Peyer's patch (tissue), 4 donors: ENCODE data around the gene TMEM127.

ENCODE experiments used
- POLR2A ChIP-seq, 2 donors: fragments of 450-650 bp; IDR thresholded peaks; one replicate each; pipeline ENCODE4 v1.5.1; 2017; ENCODE audit warnings: antibody characterized with exemption in 2 of 2, mild to moderate bottlenecking in 2 of 2, moderate library complexity in 2 of 2
- TF ChIP-seq, protein P1 (sequence below), 6 experiments: fragments of 450-650 bp in 4 of 6; fragments of 200-600 bp in 2 of 6; sonication (generic) in 1 of 6; IDR thresholded peaks; one replicate each; pipeline ENCODE4 v1.5.1; 2017 to 2019; ENCODE audit warnings: antibody characterized with exemption in 6 of 6, mild to moderate bottlenecking in 3 of 6, moderate library complexity in 1 of 6

DNA sequence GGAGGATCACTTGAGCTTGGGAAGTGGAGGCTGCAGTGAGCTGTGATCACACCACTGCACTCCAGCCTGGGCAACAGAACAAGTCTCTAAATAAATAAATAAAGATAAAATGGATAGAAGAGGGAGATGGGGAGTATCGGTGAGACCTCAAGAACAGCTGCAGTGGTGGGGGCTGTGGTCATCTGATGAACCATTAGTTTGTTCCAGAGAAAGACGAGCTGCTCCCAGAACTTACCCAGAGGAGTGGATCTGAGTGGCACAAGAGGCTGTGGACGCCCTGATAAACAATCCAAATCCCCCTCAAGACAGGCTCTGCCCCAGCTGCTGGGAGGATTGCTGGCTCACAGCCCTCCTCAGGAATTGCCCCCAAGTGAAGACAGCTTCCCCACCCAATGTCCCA lies 26.7 kb downstream of the TMEM127 start:
- TF ChIP-seq, protein P1, sequence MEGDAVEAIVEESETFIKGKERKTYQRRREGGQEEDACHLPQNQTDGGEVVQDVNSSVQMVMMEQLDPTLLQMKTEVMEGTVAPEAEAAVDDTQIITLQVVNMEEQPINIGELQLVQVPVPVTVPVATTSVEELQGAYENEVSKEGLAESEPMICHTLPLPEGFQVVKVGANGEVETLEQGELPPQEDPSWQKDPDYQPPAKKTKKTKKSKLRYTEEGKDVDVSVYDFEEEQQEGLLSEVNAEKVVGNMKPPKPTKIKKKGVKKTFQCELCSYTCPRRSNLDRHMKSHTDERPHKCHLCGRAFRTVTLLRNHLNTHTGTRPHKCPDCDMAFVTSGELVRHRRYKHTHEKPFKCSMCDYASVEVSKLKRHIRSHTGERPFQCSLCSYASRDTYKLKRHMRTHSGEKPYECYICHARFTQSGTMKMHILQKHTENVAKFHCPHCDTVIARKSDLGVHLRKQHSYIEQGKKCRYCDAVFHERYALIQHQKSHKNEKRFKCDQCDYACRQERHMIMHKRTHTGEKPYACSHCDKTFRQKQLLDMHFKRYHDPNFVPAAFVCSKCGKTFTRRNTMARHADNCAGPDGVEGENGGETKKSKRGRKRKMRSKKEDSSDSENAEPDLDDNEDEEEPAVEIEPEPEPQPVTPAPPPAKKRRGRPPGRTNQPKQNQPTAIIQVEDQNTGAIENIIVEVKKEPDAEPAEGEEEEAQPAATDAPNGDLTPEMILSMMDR (IDR thresholded peaks at IDR 0.05) = no peak
- TF ChIP-seq POLR2A (IDR thresholded peaks at IDR 0.05) = no peak
